Hepatocyte (in vitro differentiated cells): ENCODE results near the gene AP2S1. TPM values are rescaled to one million over a fixed set of nuclear protein-coding genes. Genes with fewer than 3 reads are reported as not detected.
"Not testable (repeated sequence)": the region's sequence is repeated elsewhere in the genome, so short reads cannot be mapped to it uniquely, and the experiment has no call there.

ENCODE experiments used
- DNase-seq: peaks from one replicate; pipeline ENCODE4 v3.0.0-alpha.2; 2016; ENCODE audit warnings: low spot score
- H2AFZ ChIP-seq: fragments of 200-600 bp; sonication (generic); 2 replicates; pipeline ENCODE4 v1.6.0; 2016; ENCODE audit warnings: antibody characterized with exemption, mild to moderate bottlenecking
- H3K27ac ChIP-seq: fragments of 200-600 bp; sonication (generic); 2 replicates; pipeline ENCODE4 v1.5.1; 2016; ENCODE audit warnings: mild to moderate bottlenecking
- H3K27me3 ChIP-seq: fragments of 200-600 bp; sonication (generic); 2 replicates; pipeline ENCODE4 v1.6.1; 2016
- H3K36me3 ChIP-seq: fragments of 200-600 bp; sonication (generic); replicated peaks from 2 replicates; pipeline ENCODE4 v1.5.1; 2016; ENCODE audit warnings: low read depth; ENCODE audit not compliant: insufficient read depth
- H3K4me1 ChIP-seq: fragments of 200-600 bp; sonication (generic); 2 replicates; pipeline ENCODE4 v1.5.1; 2016; ENCODE audit warnings: mild to moderate bottlenecking, moderate library complexity; ENCODE audit not compliant: insufficient read depth
- H3K4me2 ChIP-seq: fragments of 200-600 bp; sonication (generic); 2 replicates; pipeline ENCODE4 v1.6.0; 2016
- H3K4me3 ChIP-seq: fragments of 200-600 bp; sonication (generic); 2 replicates; pipeline ENCODE4 v1.5.1; 2016; ENCODE audit warnings: mild to moderate bottlenecking
- H3K79me2 ChIP-seq: fragments of 200-600 bp; sonication (generic); 2 replicates; pipeline ENCODE4 v1.6.0; 2017; ENCODE audit warnings: mild to moderate bottlenecking
- H3K9me2 ChIP-seq: fragments of 200-600 bp; sonication (generic); replicated peaks from 2 replicates; pipeline ENCODE4 v1.6.0; 2017; ENCODE audit warnings: mild to moderate bottlenecking; ENCODE audit not compliant: insufficient read depth
- H3K9me3 ChIP-seq: fragments of 200-600 bp; sonication (generic); 2 replicates; pipeline ENCODE4 v1.5.1; 2016; ENCODE audit warnings: low read depth, mild to moderate bottlenecking
- H4K20me1 ChIP-seq: fragments of 200-600 bp; sonication (generic); 2 replicates; pipeline ENCODE4 v1.6.0; 2016; ENCODE audit warnings: mild to moderate bottlenecking; ENCODE audit not compliant: insufficient read depth, poor library complexity, severe bottlenecking
- CTCF ChIP-seq: fragments of 200-600 bp; sonication (generic); IDR thresholded peaks from 2 replicates; pipeline ENCODE4 v1.5.1; 2016; ENCODE audit warnings: antibody characterized with exemption, mild to moderate bottlenecking; ENCODE audit not compliant: poor library complexity
- EZH2 ChIP-seq: fragments of 200-600 bp; sonication (generic); IDR thresholded peaks from 2 replicates; pipeline ENCODE4 v1.6.1; 2016; ENCODE audit warnings: antibody characterized with exemption, mild to moderate bottlenecking, borderline replicate concordance
- EZH2phosphoT487 ChIP-seq: fragments of 200-600 bp; sonication (generic); IDR thresholded peaks from one replicate; pipeline ENCODE4 v1.6.1; 2018; ENCODE audit warnings: antibody characterized with exemption, mild to moderate bottlenecking, low read depth, moderate library complexity; ENCODE audit not compliant: unreplicated experiment, severe bottlenecking
- WGBS: methylation state at CpG from one replicate; pipeline ENCODE4 v1.1.6; 2016; ENCODE audit warnings: low lambda C conversion rate; ENCODE audit errors: missing lambda C conversion rate; 5-methylcytosine and 5-hydroxymethylcytosine counted together
- polyA plus RNA-seq: library from polyadenylated mRNA; unstranded; fragments of >200 nt; fragmentation: Nextera tagmentation; extraction: Ambion mirVana; gene quantifications from 2 replicates; pipeline ENCODE4 v1.2.1, GENCODE V29; 2016
- total RNA-seq: library from RNA; depleted of rRNA; stranded (reverse); fragments of >200 nt; gene quantifications from 2 replicates; pipeline ENCODE4 v1.2.3, GENCODE V29; 2014

The AP2S1 gene
- total and polyA plus RNA-seq, 2 experiments from 2014 or later, result 109 to 349 TPM

GRCh38 chr19:46887240-46887782 lies 36.7 kb upstream of the AP2S1 start:
- H4K20me1 ChIP-seq, result peaks cover 16% of the 10 kb centered on the region
- H3K4me1 ChIP-seq, result peaks cover 22% of the 10 kb centered on the region
- H3K9me2 ChIP-seq, result no peaks in the 10 kb centered on the region
- no peak overlapping the region for H3K27ac ChIP-seq
- H3K27me3 ChIP-seq, result no peaks in the 10 kb centered on the region
- no peaks in the 10 kb centered on the region for H3K36me3 ChIP-seq
- H3K4me3 ChIP-seq, result no peak overlapping the region
- no peak overlapping the region for H3K4me2 ChIP-seq
- 95% methylated on average over 5 of the region's 5 CpGs for WGBS
- H3K79me2 ChIP-seq, result peaks cover 93% of the 10 kb centered on the region
- no peak overlapping the region for H2AFZ ChIP-seq
- TF ChIP-seq EZH2phosphoT487 (no peak), EZH2 (no peak), CTCF (no peak)
- no peaks in the 10 kb centered on the region for H3K9me3 ChIP-seq
- no peak for DNase-seq

- no peak for TF ChIP-seq CTCF
- no peak for TF ChIP-seq EZH2
- no peak for TF ChIP-seq EZH2phosphoT487
- Histone ChIP-seq H3K9me2 (no peaks in the 10 kb centered on the region), H4K20me1 (peaks cover 22% of the 10 kb centered on the region), H3K4me1 (peaks cover 24% of the 10 kb centered on the region), H3K36me3 (no peaks in the 10 kb centered on the region), H3K9me3 (no peaks in the 10 kb centered on the region), H2AFZ (no peak overlapping the region), H3K4me3 (no peak overlapping the region), H3K27ac (no peak overlapping the region), H3K27me3 (no peaks in the 10 kb centered on the region), H3K79me2 (peaks cover 93% of the 10 kb centered on the region), H3K4me2 (no peak overlapping the region)
- 89% methylated on average over 5 of the region's 5 CpGs for WGBS
- no peak for DNase-seq
These were observed 36.0 kb upstream of the AP2S1 start for GRCh38 chr19:46886546-46887239.

- no peak overlapping the region for H3K27ac ChIP-seq
- DNase-seq, result no peak
- no peaks in the 10 kb centered on the region for H3K36me3 ChIP-seq
- no peaks in the 10 kb centered on the region for H3K9me3 ChIP-seq
- no peaks in the 10 kb centered on the region for H3K27me3 ChIP-seq
- peaks cover 98% of the 10 kb centered on the region for H3K79me2 ChIP-seq
- TF ChIP-seq EZH2, result no peak
- TF ChIP-seq CTCF, result no peak
- no peak for TF ChIP-seq EZH2phosphoT487
- H3K9me2 ChIP-seq, result no peaks in the 10 kb centered on the region
- H3K4me1 ChIP-seq, result peaks cover 27% of the 10 kb centered on the region
- H3K4me2 ChIP-seq, result no peak overlapping the region
- H2AFZ ChIP-seq, result no peak overlapping the region
- H4K20me1 ChIP-seq, result peaks cover 29% of the 10 kb centered on the region
- 78% methylated on average over 2 of the region's 2 CpGs for WGBS
- H3K4me3 ChIP-seq, result no peak overlapping the region
These were observed 34.8 kb upstream of the AP2S1 start for GRCh38 chr19:46885411-46885810.

GRCh38 chr19:46882751-46883150 lies 32.1 kb upstream of the AP2S1 start:
- H3K9me3 ChIP-seq, H3K9me2 ChIP-seq, H3K4me2 ChIP-seq, H3K36me3 ChIP-seq, H3K27me3 ChIP-seq, H2AFZ ChIP-seq, DNase-seq, H3K4me3 ChIP-seq: not testable (repeated sequence)
- Histone ChIP-seq H3K27ac (peak overlapping the region; percentile 37), H3K4me1 (peaks cover 19% of the 10 kb centered on the region), H3K79me2 (peaks cover 99% of the 10 kb centered on the region), H4K20me1 (peaks cover 42% of the 10 kb centered on the region)
- 73% methylated on average over 4 of the region's 4 CpGs for WGBS
